HepG2 (cell line): ENCODE data around the gene PPP2R2C. TPM values are rescaled to one million over a fixed set of nuclear protein-coding genes. Genes with fewer than 3 reads are reported as not detected.

Experiments
- ATAC-seq: fragments of 200-7000 bp; cut with Tn5 transposase; 3 replicates; pipeline ENCODE4 v1.9.1; 2020; ENCODE audit warnings: mild to moderate bottlenecking, moderate library complexity
- BruUV-seq: library from RNA; stranded (reverse); fragments of 400-500 nt; replicated peaks from 2 replicates; lab custom pipeline; 2021; lab: Mats Ljungman, UMichigan
- CTCF ChIA-PET: fragments of 300-600 bp; formaldehyde crosslinking; extraction: SDS; loops from one replicate; lab custom pipeline; 2021; ENCODE audit warnings: low total read pairs, inconsistent platforms, low intra/inter-chr PET ratio; lab: Yijun Ruan, JAX
- POLR2A ChIA-PET: fragments of 350-600 bp; sonication (Branson Sonifier 250); formaldehyde crosslinking; loops from one replicate; lab custom pipeline; 2020; ENCODE audit warnings: antibody characterized with exemption, inconsistent platforms; lab: Yijun Ruan, JAX
- DNase-seq: peaks from one replicate; pipeline ENCODE4 v3.0.0-alpha.2; 2015; ENCODE audit warnings: low spot score
- FAIRE-seq: peaks from 3 replicates; lab custom pipeline; 2011; peaks lifted over from hg19 to GRCh38; lab: Jason Lieb, UNC
- H2AFZ ChIP-seq: one replicate; pipeline ENCODE4 v1.6.1; 2011; ENCODE audit warnings: low read length, inconsistent platforms
- H3K27ac ChIP-seq: fragments of 300-600 bp; 3 replicates; pipeline ENCODE4 v1.8.0; 2011; ENCODE audit warnings: mixed run types, mild to moderate bottlenecking, mixed read lengths, low read length, inconsistent platforms; ENCODE audit not compliant: insufficient read depth; ENCODE audit errors: extremely low read length
- H3K27me3 ChIP-seq, 2 experiments: fragments of 200-600 bp in 1 of 2; 2 replicates in 1 of 2; 3 replicates in 1 of 2; pipeline versions ENCODE4 v1.6.0 to v1.8.0; 2011; ENCODE audit warnings: low read length in 2 of 2, mild to moderate bottlenecking in 2 of 2, moderate library complexity in 2 of 2, inconsistent platforms in 1 of 2; ENCODE audit not compliant: insufficient read depth in 2 of 2, control insufficient read depth in 1 of 2
- H3K36me3 ChIP-seq, 2 experiments: fragments of 200-600 bp in 1 of 2; replicated peaks in 1 of 2; 2 replicates in 1 of 2; 3 replicates in 1 of 2; pipeline versions ENCODE4 v1.5.1 to v1.8.0; 2011; ENCODE audit warnings: low read length in 2 of 2, inconsistent platforms in 1 of 2; ENCODE audit not compliant: insufficient read depth in 2 of 2, control insufficient read depth in 1 of 2
- H3K4me1 ChIP-seq: 2 replicates; pipeline ENCODE4 v1.5.1; 2012; ENCODE audit warnings: low read length, inconsistent platforms; ENCODE audit not compliant: insufficient read depth
- H3K4me2 ChIP-seq: 2 replicates; pipeline ENCODE4 v1.6.0; 2011; ENCODE audit warnings: low read depth, low read length, inconsistent platforms
- H3K4me3 ChIP-seq, 3 experiments: fragments of 200-600 bp in 1 of 3; sonication (generic), shearing (Covaris generic) in 1 of 3; replicated peaks in 1 of 3; 2 replicates each; pipeline ENCODE4 v1.5.1; 2011 to 2016; ENCODE audit warnings: low read length in 3 of 3, inconsistent platforms in 2 of 3, low read depth in 2 of 3, mild to moderate bottlenecking in 2 of 3, control low read depth in 1 of 3, mixed read lengths in 1 of 3; ENCODE audit not compliant: insufficient read depth in 1 of 3
- H3K79me2 ChIP-seq: one replicate; pipeline ENCODE4 v1.6.1; 2011; ENCODE audit warnings: low read length, inconsistent platforms; ENCODE audit not compliant: insufficient read depth
- H3K9ac ChIP-seq: 2 replicates; pipeline ENCODE4 v1.6.0; 2011; ENCODE audit warnings: mild to moderate bottlenecking, low read depth, low read length, inconsistent platforms; ENCODE audit not compliant: insufficient read depth
- H3K9me3 ChIP-seq: 2 replicates; pipeline ENCODE4 v1.5.1; 2012; ENCODE audit warnings: mild to moderate bottlenecking, low read length
- H4K20me1 ChIP-seq: 2 replicates; pipeline ENCODE4 v1.6.0; 2011; ENCODE audit warnings: inconsistent platforms, mild to moderate bottlenecking, low read length, moderate library complexity; ENCODE audit not compliant: insufficient read depth
- AGO2 ChIP-seq: fragments of 200-400 bp; formaldehyde crosslinking; optimal IDR thresholded peaks from 2 replicates; pipeline ENCODE3; 2017; ENCODE audit warnings: mild to moderate bottlenecking, low read depth, low read length, moderate library complexity
- AHR ChIP-seq: IDR thresholded peaks from 2 replicates; pipeline ENCODE4 v1.6.1; 2018; ENCODE audit warnings: missing genetic modification reagents, missing compliant biosample characterization
- FLYWCH1 ChIP-seq: sonication (generic); formaldehyde crosslinking; IDR thresholded peaks from 2 replicates; pipeline ENCODE4 v1.8.1; 2023; ENCODE audit warnings: mild to moderate bottlenecking, missing genetic modification reagents
- JUNB ChIP-seq: sonication (generic); formaldehyde crosslinking; IDR thresholded peaks from 2 replicates; pipeline ENCODE4 v1.8.0; 2022; ENCODE audit warnings: missing genetic modification reagents, mild to moderate bottlenecking, borderline replicate concordance
- KAT8 ChIP-seq: IDR thresholded peaks from 2 replicates; pipeline ENCODE4 v1.6.1; 2016; ENCODE audit warnings: missing genetic modification reagents, missing compliant biosample characterization
- ZKSCAN1 ChIP-seq: fragments of 150-350 bp; IDR thresholded peaks from 2 replicates; pipeline ENCODE4 v1.6.1; 2014; ENCODE audit warnings: low read length
- WGBS: methylation state at CpG from one replicate; pipeline ENCODE4 v1.1.6; 2017; ENCODE audit warnings: low lambda C conversion rate; 5-methylcytosine and 5-hydroxymethylcytosine counted together
- in situ Hi-C: cut with HindIII; loops from 2 replicates; pipeline ENCODE4 v1.10.0; 2017; ENCODE audit warnings: low pct_unique_long_range_greater_than_20kb; ENCODE audit not compliant: extremely low pct_ligation_motif_present
- intact Hi-C: fragments of 100-400 bp; cut with micrococcal nuclease; formaldehyde crosslinking; loops from one replicate; pipeline ENCODE4 v1.10.0; 2022; ENCODE audit not compliant: unreplicated experiment
- polyA plus RNA-seq, 8 experiments: library from polyadenylated mRNA; depleted of rRNA in 3 of 8; stranded (reverse) in 7 of 8; unstranded in 1 of 8; fragments of >200 nt; fragmentation: Illumina TruSeq in 4 of 8; extraction: Trizol in 4 of 8; gene quantifications; 2 replicates each; pipeline versions ENCODE4 v1.2.1 to v1.2.3, GENCODE V29; 2011 to 2016; ENCODE audit warnings: low read depth in 4 of 8, missing spikeins in 1 of 8, mixed read lengths in 1 of 8; ENCODE audit not compliant: insufficient read depth in 1 of 8
- total RNA-seq, 5 experiments: library from RNA; depleted of rRNA; stranded (reverse); fragments of >200 nt; fragmentation: Illumina TruSeq; extraction: Trizol; gene quantifications; 2 replicates each; pipeline ENCODE4 v1.2.3, GENCODE V29; 2016; ENCODE audit warnings: low read depth in 1 of 5

PPP2R2C gene
- total and polyA plus RNA-seq, 2 of the 13 experiments (the other 11 are each of a cell fraction or from before 2014, with no cell fraction given), result 0.60 to 8.6 TPM

- TF ChIP-seq AHR (CRISPR knock-in tag) (no peak), KAT8 (CRISPR knock-in tag) (no peak)
These were observed 172.5 kb downstream of the PPP2R2C start (continued) for GRCh38 chr4:6299875-6300274.

GRCh38 chr4:6298852-6299251 lies 173.6 kb downstream of the PPP2R2C start:
- DNase-seq (no peak), FAIRE-seq (no peak), ATAC-seq (no peak)
- BruUV-seq, result no TSS peak
- in situ Hi-C loops, result no loop called here
- intact Hi-C loops, result no loop called here
- Histone ChIP-seq H4K20me1 (no peaks in the 10 kb centered on the region), H3K4me2 (no peak overlapping the region), H3K79me2 (no peaks in the 10 kb centered on the region), H3K9ac (no peak overlapping the region), H3K36me3 (peaks cover 41 to 66% of the 10 kb centered on the region in 2 experiments), H3K27ac (no peak overlapping the region), H3K4me1 (no peaks in the 10 kb centered on the region), H3K27me3 (no peaks in the 10 kb centered on the region), H2AFZ (no peak overlapping the region), H3K9me3 (no peaks in the 10 kb centered on the region), H3K4me3 (no peak overlapping the region)
- TF ChIP-seq JUNB (no peak), ZKSCAN1 (no peak)
- ChIA-PET POLR2A (no interaction called here), CTCF (no interaction called here)
- WGBS, result no CpG with 5 or more reads among the region's 6 CpGs

DNA sequence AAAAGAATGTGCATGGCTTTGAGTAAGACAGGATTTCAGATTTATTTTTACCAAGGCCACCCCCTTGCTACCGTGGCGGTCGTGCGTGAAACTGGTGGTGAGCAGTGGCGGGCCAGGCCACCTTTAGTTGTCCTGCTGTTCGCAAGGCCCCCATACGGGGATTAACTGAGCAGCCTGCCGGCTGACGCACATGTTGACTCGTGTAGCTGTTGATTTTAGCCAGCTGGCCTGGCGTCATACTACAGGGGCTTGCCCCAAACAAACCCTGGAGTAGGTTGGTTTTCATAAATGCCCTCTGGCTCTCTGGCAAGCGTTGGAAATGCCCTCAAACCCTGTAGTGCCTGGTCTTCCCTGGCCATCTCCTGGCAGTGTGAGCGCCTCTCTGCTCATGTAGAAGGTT lies 174.4 kb downstream of the PPP2R2C start:
- H3K36me3 ChIP-seq, result peaks cover 40 to 74% of the 10 kb centered on the region in 2 experiments
- H3K4me2 ChIP-seq, result no peak overlapping the region
- no TSS peak for BruUV-seq
- no peak overlapping the region for H3K9ac ChIP-seq
- ATAC-seq (no peak), FAIRE-seq (no peak), DNase-seq (no peak)
- 85% methylated on average over 8 of the region's 13 CpGs for WGBS
- H3K27me3 ChIP-seq, result no peaks in the 10 kb centered on the region
- no peak overlapping the region for H2AFZ ChIP-seq
- no peak overlapping the region for H3K4me3 ChIP-seq
- CTCF ChIA-PET, result no interaction called here
- in situ Hi-C loops (no loop called here), intact Hi-C loops (no loop called here)
- no peaks in the 10 kb centered on the region for H3K9me3 ChIP-seq
- H3K79me2 ChIP-seq, result no peaks in the 10 kb centered on the region
- H4K20me1 ChIP-seq, result no peaks in the 10 kb centered on the region
- no peak for TF ChIP-seq FLYWCH1 (CRISPR knock-in tag)
- peak; percentile 18 for TF ChIP-seq AGO2
- POLR2A ChIA-PET, result interaction anchor here (0.9 kb wide), 1 partner anchor 11 kb away, joined by 3 read pairs; no protein-coding TSS in a partner anchor
- no peaks in the 10 kb centered on the region for H3K4me1 ChIP-seq
- H3K27ac ChIP-seq, result no peak overlapping the region
